GM21717 (cell line): ENCODE results near the gene PHF21A.
"Not testable (repeated sequence)": the region's sequence is repeated elsewhere in the genome, so short reads cannot be mapped to it uniquely, and the experiment has no call there.

Source experiments
- ATAC-seq: cut with Tn5 transposase; IDR thresholded peaks from one replicate; pipeline ENCODE4 v1.9.1; 2021; ENCODE audit warnings: mild to moderate bottlenecking, moderate library complexity; ENCODE audit not compliant: unreplicated experiment

The PHF21A gene

GRCh38 chr11:45988921-45989320 is 132.3 kb downstream of the PHF21A start:
- no peak for ATAC-seq

GRCh38 chr11:45985212-45985611 is 136.0 kb downstream of the PHF21A start:
- no peak for ATAC-seq

- ATAC-seq, result no peak
Observed at GRCh38 chr11:45984192-45984591, 137.1 kb downstream of the PHF21A start.

- no peak for ATAC-seq
Observed at GRCh38 chr11:45983471-45983845, 137.8 kb downstream of the PHF21A start.

- no peak for ATAC-seq
Observed at GRCh38 chr11:45982656-45983470, 138.4 kb downstream of the PHF21A start.

GRCh38 chr11:45981826-45982225 is 139.4 kb downstream of the PHF21A start:
- ATAC-seq, result not testable (repeated sequence)

GRCh38 chr11:45974806-45975205 is 146.4 kb downstream of the PHF21A start:
- no peak for ATAC-seq

GRCh38 chr11:45973601-45974000 is 147.7 kb downstream of the PHF21A start:
- ATAC-seq, result no peak

GRCh38 chr11:45968901-45969300 is 152.4 kb downstream of the PHF21A start:
- no peak for ATAC-seq

GRCh38 chr11:45967506-45967905 is 153.7 kb downstream of the PHF21A start:
- ATAC-seq, result no peak

- ATAC-seq, result no peak
Observed at GRCh38 chr11:45964911-45965389, 156.3 kb downstream of the PHF21A start.

GRCh38 chr11:45961751-45962240 is 159.5 kb downstream of the PHF21A start:
- ATAC-seq, result no peak

- ATAC-seq, result no peak
Observed at GRCh38 chr11:45960387-45961095, 160.7 kb downstream of the PHF21A start.

- no peak for ATAC-seq
Observed at GRCh38 chr11:45959851-45960250, 161.4 kb downstream of the PHF21A start.

- ATAC-seq, result no peak
Observed at GRCh38 chr11:45949992-45950407, 171.3 kb downstream of the PHF21A start.

- ATAC-seq, result no peak
Observed at GRCh38 chr11:45948356-45948755, 172.9 kb downstream of the PHF21A start.

- ATAC-seq, result no peak
Observed at GRCh38 chr11:45947885-45948284, 173.4 kb downstream of the PHF21A start.

GRCh38 chr11:45945397-45945999 is 175.8 kb downstream of the PHF21A start:
- no peak for ATAC-seq

GRCh38 chr11:45942381-45942780 is 178.9 kb downstream of the PHF21A start:
- no peak for ATAC-seq

- no peak for ATAC-seq
Observed at GRCh38 chr11:45941285-45941684, 180.0 kb downstream of the PHF21A start.

- no peak for ATAC-seq
Observed at GRCh38 chr11:45939836-45940235, 181.4 kb downstream of the PHF21A start.

- ATAC-seq, result no peak
Observed at GRCh38 chr11:45937916-45938315, 183.3 kb downstream of the PHF21A start.
